HG03175 (cell line): Measurements from ENCODE around the gene VRK3.
"Not testable (repeated sequence)": the region's sequence is repeated elsewhere in the genome, so short reads cannot be mapped to it uniquely, and the experiment has no call there.

Experiments used
- ATAC-seq: cut with Tn5 transposase; IDR thresholded peaks from one replicate; pipeline ENCODE4 v1.9.1; 2021; ENCODE audit warnings: mild to moderate bottlenecking, moderate library complexity; ENCODE audit not compliant: unreplicated experiment

VRK3 gene

GRCh38 chr19:49958596-49958995, 66.6 kb downstream of the VRK3 start:
- ATAC-seq: not testable (repeated sequence)

DNA sequence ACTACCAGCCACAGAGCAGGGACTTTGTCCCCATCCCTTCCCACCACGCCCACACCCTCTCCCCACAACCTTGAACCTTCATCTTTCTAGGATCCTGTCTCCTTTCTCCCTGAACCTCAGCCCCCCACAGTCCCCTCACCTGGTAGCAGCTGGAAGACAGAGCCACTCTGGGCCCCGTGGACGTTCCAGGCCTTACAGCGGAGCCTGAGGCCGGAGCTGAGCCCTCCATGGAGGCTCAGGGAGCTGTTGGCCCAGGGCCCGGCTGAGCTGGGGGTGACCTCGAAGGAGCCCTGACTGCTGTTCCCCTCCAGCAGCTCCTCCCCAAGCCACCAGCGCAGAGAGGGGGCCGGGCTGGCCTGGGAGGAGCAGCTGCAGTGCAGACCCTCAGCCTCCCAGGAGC, 67.0 kb downstream of the VRK3 start:
- ATAC-seq: not testable (repeated sequence)

GRCh38 chr19:49957262-49957915, 67.8 kb downstream of the VRK3 start:
- no peak for ATAC-seq

DNA sequence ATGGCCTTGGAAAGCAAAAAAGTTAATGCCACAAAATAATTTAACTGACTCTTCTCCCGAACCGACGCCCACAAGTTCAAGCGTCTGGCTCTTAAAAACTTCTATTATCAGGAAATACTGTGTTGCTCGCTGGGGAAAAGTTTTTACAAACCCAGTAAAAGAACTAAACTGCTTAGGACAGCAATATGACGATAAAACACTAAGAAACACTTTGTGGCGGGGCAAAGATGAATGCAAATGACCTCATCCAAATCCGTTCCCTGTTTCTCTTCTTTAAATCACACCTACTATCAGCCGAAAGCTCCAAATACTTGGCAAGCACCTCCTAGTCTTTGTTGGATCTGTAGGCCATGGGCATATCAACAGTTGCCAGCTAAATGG, 69.1 kb downstream of the VRK3 start:
- ATAC-seq: no peak

DNA sequence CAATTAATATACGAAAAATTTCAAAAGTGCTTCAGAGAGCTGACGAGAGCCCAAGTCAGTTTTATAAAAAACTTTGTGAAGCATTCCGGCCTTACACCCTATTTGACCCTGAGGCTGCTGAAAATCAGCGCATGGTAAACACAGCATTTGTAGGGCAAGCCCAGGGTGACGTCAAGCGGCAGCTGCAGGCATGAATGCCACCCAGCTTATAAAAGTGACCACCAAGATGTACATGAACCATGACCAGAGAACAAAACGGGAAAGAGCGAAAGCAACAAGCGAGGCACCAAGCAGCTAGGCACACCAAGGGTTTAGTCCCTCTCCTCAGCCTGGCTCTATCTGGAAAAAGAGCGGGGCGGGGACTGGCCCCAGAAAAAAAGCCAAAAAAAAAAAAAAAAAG, 70.2 kb downstream of the VRK3 start:
- no peak for ATAC-seq

GRCh38 chr19:49954092-49954829, 70.9 kb downstream of the VRK3 start:
- ATAC-seq: no peak

GRCh38 chr19:49953416-49953815, 71.8 kb downstream of the VRK3 start:
- ATAC-seq: no peak

GRCh38 chr19:49952906-49953305, 72.3 kb downstream of the VRK3 start:
- ATAC-seq: no peak

GRCh38 chr19:49952479-49952836, 72.7 kb downstream of the VRK3 start:
- no peak for ATAC-seq

DNA sequence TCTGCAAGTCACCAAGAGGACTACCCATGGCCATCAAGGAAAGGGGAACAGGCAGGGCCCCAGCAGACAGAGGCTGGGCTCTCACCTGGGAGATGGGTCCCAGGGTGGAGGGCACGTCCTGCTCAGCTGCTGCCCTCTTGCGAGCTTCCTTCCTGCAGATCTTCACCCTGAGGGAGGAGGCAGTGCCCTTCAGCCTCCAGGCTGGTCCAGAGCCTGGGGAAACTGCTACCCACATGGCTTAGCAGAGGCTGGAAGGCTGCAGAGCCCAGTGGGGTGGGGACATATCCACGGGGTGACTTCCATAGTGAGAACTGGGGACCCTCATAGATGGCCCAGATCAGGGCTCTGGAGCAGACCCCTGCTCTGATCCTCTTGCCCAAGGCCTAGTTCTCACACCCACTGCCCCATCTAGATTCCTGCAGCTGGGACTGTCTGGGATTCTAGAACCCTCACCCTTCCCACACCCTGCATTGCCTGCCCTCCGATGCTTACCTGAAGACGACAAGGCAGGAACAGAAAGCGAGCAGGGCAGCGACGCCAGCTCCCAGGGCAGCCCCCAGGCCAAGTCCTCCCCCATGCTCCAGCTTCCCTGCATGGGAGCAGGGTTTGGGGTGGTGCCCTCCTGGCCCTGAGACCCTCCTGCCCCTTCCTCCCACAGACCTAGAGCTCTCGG, 73.2 kb downstream of the VRK3 start:
- ATAC-seq: no peak

- no peak for ATAC-seq
Observed at GRCh38 chr19:49950956-49951526, 74.1 kb downstream of the VRK3 start.

DNA sequence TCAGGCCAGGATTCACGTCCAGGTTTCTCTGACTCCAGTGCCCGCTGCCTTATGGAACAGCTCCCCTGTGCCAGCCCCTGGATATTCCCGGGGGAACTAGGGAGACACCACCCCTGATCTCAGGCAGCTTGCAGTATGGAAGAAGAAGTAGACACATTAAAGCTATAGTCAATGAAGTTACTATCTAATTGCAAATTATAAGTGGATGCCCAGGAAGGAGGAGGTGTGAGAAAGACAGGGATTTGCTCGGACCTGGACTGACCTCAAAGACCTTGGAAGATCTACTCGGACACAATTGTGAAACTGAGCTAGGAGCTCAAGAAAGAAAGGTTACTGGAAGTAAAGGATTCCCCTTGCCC, 74.6 kb downstream of the VRK3 start:
- ATAC-seq: no peak

- no peak for ATAC-seq
Observed at GRCh38 chr19:49949742-49950589, 75.2 kb downstream of the VRK3 start.

- ATAC-seq: no peak
Observed at GRCh38 chr19:49946415-49946814, 78.8 kb downstream of the VRK3 start.

GRCh38 chr19:49944567-49944966, 80.6 kb downstream of the VRK3 start:
- not testable (repeated sequence) for ATAC-seq

DNA sequence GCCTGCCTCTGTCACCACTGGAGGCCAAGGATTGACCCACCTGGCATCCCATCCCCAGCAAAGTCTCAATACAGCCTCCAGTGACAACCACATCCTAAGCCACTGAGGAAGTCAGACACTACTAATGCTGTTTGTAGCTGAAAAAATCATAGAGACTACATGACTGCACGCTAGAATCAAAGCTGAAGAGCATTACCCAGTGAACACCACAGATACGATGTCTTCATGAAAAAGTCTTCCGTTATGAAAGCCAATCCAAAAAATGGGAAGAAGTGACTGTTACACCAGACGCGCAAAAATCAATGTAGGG, 84.7 kb downstream of the VRK3 start:
- no peak for ATAC-seq

GRCh38 chr19:49939721-49940481, 85.3 kb downstream of the VRK3 start:
- no peak for ATAC-seq

DNA sequence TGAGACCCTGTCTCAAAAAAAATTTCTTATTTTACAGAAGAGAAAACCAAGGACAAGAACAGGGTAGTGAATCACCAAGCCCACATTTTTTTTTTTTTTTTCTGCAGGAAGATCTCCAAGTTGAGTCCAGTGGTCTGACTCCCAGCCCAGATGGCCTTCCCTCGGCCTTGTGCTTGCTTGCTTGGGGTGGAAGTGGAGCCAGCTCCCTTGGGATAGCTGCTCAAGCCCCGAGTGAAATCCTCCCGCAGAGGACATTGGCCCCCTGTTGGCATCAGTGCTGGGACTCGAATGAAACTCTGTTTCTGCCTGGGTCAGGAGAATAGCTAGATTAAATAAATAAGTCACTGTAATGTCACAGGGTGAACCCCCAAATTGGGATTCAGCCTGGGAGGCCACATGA, 86.5 kb downstream of the VRK3 start:
- ATAC-seq: no peak

DNA sequence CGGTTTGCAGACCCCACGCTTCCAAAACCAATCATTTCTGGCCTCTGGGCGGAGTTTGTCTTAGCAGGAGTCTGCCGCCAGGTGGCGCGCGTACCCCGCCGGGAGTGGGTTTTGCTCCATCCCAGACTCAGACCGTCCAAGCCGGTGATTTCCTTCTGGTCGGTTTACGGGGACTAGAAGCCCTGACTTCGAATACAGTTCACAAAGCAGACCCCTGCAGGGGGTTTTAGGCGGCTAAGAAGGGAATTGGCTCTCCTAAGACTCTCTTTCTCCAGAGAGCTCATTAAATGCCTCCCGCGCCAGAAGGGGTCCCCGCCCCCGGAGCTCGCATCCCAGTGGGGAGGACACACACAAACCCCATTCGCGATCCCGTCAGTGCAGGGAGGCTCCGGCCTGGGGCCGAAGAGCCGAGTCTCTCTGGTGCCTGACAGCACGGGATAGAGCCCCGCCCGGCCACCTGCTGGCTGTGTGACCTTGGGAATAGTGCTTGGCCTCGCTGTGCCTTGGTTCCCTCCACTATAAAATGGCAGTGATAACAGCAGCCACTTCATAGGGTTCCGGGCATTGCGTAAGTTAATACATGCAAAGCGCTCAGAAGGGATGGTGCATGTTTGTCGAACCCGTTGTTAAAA, 87.3 kb downstream of the VRK3 start:
- ATAC-seq: no peak

- ATAC-seq: no peak
Observed at GRCh38 chr19:49936549-49936948, 88.6 kb downstream of the VRK3 start.
